Smooth muscle cell (in vitro differentiated cells): ENCODE measurements around the gene KLK2. TPM values are rescaled to one million over a fixed set of nuclear protein-coding genes. Genes with fewer than 3 reads are reported as not detected.
"Not testable (repeated sequence)": the region's sequence is repeated elsewhere in the genome, so short reads cannot be mapped to it uniquely, and the experiment has no call there.

Experiments
- DNase-seq: peaks from one replicate; lab custom pipeline; 2025; ENCODE audit not compliant: unreplicated experiment; lab: John Stamatoyannopoulos, UW
- H2AFZ ChIP-seq: fragments of 200-600 bp; sonication (generic); 2 replicates; pipeline ENCODE4 v1.6.0; 2016; ENCODE audit warnings: antibody characterized with exemption, low read depth, mild to moderate bottlenecking
- H3F3A ChIP-seq: fragments of 200-600 bp; sonication (generic); 2 replicates; pipeline ENCODE4 v1.6.0; 2017; ENCODE audit warnings: antibody characterized with exemption, low read depth
- H3K27ac ChIP-seq: fragments of 200-600 bp; sonication (generic); 2 replicates; pipeline ENCODE4 v1.5.1; 2016; ENCODE audit warnings: low read depth, mild to moderate bottlenecking
- H3K27me3 ChIP-seq: fragments of 200-600 bp; sonication (generic); 2 replicates; pipeline ENCODE4 v1.6.1; 2016; ENCODE audit warnings: low read depth, mild to moderate bottlenecking
- H3K36me3 ChIP-seq: fragments of 200-600 bp; sonication (generic); 2 replicates; pipeline ENCODE4 v1.5.1; 2016; ENCODE audit warnings: low read depth
- H3K4me1 ChIP-seq: fragments of 200-600 bp; sonication (generic); 2 replicates; pipeline ENCODE4 v1.5.1; 2016; ENCODE audit warnings: low read depth
- H3K4me2 ChIP-seq: fragments of 200-600 bp; sonication (generic); 2 replicates; pipeline ENCODE4 v1.6.0; 2016; ENCODE audit warnings: mild to moderate bottlenecking
- H3K4me3 ChIP-seq: fragments of 200-600 bp; sonication (generic); 2 replicates; pipeline ENCODE4 v1.5.1; 2016; ENCODE audit warnings: mild to moderate bottlenecking
- H3K79me2 ChIP-seq: fragments of 200-600 bp; sonication (generic); 2 replicates; pipeline ENCODE4 v1.6.0; 2016; ENCODE audit warnings: low read depth, mild to moderate bottlenecking
- H3K9ac ChIP-seq: fragments of 200-600 bp; sonication (generic); 2 replicates; pipeline ENCODE4 v1.6.0; 2016; ENCODE audit warnings: low read depth
- H3K9me3 ChIP-seq: fragments of 200-600 bp; sonication (generic); replicated peaks from 2 replicates; pipeline ENCODE4 v1.5.1; 2016; ENCODE audit warnings: low read depth
- H4K20me1 ChIP-seq: fragments of 200-600 bp; sonication (generic); 2 replicates; pipeline ENCODE4 v1.6.0; 2016; ENCODE audit warnings: low read depth
- CTCF ChIP-seq: fragments of 200-600 bp; sonication (generic); IDR thresholded peaks from 2 replicates; pipeline ENCODE4 v1.5.1; 2017; ENCODE audit warnings: borderline replicate concordance, mild to moderate bottlenecking, antibody characterized with exemption; ENCODE audit not compliant: insufficient read depth, poor library complexity, severe bottlenecking
- WGBS: methylation state at CpG from one replicate; pipeline ENCODE4 v1.1.7; 2016; ENCODE audit warnings: low lambda C conversion rate; 5-methylcytosine and 5-hydroxymethylcytosine counted together
- polyA plus RNA-seq: library from polyadenylated mRNA; unstranded; fragments of >200 nt; fragmentation: Nextera tagmentation; extraction: Ambion mirVana; gene quantifications from 2 replicates; pipeline ENCODE4 v1.2.1, GENCODE V29; 2016
- total RNA-seq: library from RNA; depleted of rRNA; stranded (reverse); fragments of >200 nt; gene quantifications from 2 replicates; pipeline ENCODE4 v1.2.3, GENCODE V29; 2014

The KLK2 gene
- total and polyA plus RNA-seq, 2 experiments from 2014 or later: not detected

GRCh38 chr19:50894478-50895356 lies 21.5 kb downstream of the KLK2 start:
- Histone ChIP-seq H3K79me2 (no peaks in the 10 kb centered on the region), H3K4me1 (no peaks in the 10 kb centered on the region), H3K36me3 (no peaks in the 10 kb centered on the region), H2AFZ (no peak overlapping the region), H3K27ac (no peak overlapping the region), H3K9me3 (no peaks in the 10 kb centered on the region), H3K4me3 (no peak overlapping the region), H3K9ac (no peak overlapping the region), H3K27me3 (no peaks in the 10 kb centered on the region), H3F3A (no peaks in the 10 kb centered on the region), H4K20me1 (no peaks in the 10 kb centered on the region), H3K4me2 (no peak overlapping the region)
- 76% methylated on average over 10 of the region's 10 CpGs for WGBS
- DNase-seq: no peak
- TF ChIP-seq CTCF: no peak

- H4K20me1 ChIP-seq, H3K4me3 ChIP-seq, DNase-seq, H3K79me2 ChIP-seq, H3K27me3 ChIP-seq, H3K4me1 ChIP-seq, H2AFZ ChIP-seq, H3F3A ChIP-seq, H3K9me3 ChIP-seq, H3K36me3 ChIP-seq, H3K4me2 ChIP-seq: not testable (repeated sequence)
- H3K9ac ChIP-seq: peak overlapping the region; percentile 41
- 89% methylated on average over 9 of the region's 9 CpGs for WGBS
- peak overlapping the region; percentile 77 for H3K27ac ChIP-seq
These were observed 22.9 kb downstream of the KLK2 start for GRCh38 chr19:50896089-50896590.

GRCh38 chr19:50896591-50897190 lies 23.5 kb downstream of the KLK2 start:
- WGBS: 72% methylated on average over 6 of the region's 6 CpGs
- peak overlapping the region; percentile 50 for H3K9ac ChIP-seq
- no peak for TF ChIP-seq CTCF
- H2AFZ ChIP-seq: no peak overlapping the region
- H3K36me3 ChIP-seq: no peaks in the 10 kb centered on the region
- no peaks in the 10 kb centered on the region for H4K20me1 ChIP-seq
- no peaks in the 10 kb centered on the region for H3K27me3 ChIP-seq
- no peaks in the 10 kb centered on the region for H3K79me2 ChIP-seq
- H3F3A ChIP-seq: no peaks in the 10 kb centered on the region
- peak overlapping the region; percentile 77 for H3K27ac ChIP-seq
- no peaks in the 10 kb centered on the region for H3K9me3 ChIP-seq
- H3K4me3 ChIP-seq: no peak overlapping the region
- no peaks in the 10 kb centered on the region for H3K4me1 ChIP-seq
- H3K4me2 ChIP-seq: no peak overlapping the region
- DNase-seq: no peak

GRCh38 chr19:50897191-50897607 lies 24.0 kb downstream of the KLK2 start:
- no peak for TF ChIP-seq CTCF
- Histone ChIP-seq H3F3A (no peaks in the 10 kb centered on the region), H3K4me3 (no peak overlapping the region), H3K27me3 (no peaks in the 10 kb centered on the region), H3K36me3 (no peaks in the 10 kb centered on the region), H3K79me2 (no peaks in the 10 kb centered on the region), H3K4me1 (no peaks in the 10 kb centered on the region), H3K4me2 (no peak overlapping the region), H3K9ac (peak overlapping the region; percentile 50), H2AFZ (no peak overlapping the region), H3K27ac (peak overlapping the region; percentile 77), H3K9me3 (no peaks in the 10 kb centered on the region), H4K20me1 (no peaks in the 10 kb centered on the region)
- no peak for DNase-seq
- 93% methylated on average over 3 of the region's 3 CpGs for WGBS
